LoVo (cell line): ENCODE results near the gene RPS8.
"Not testable (repeated sequence)": the region's sequence is repeated elsewhere in the genome, so short reads cannot be mapped to it uniquely, and the experiment has no call there.

Experiments
- DNase-seq: peaks from one replicate; pipeline ENCODE4 v3.0.0-alpha.2; 2016; ENCODE audit warnings: low spot score

RPS8 gene

GRCh38 chr1:44780583-44781121 is 5.3 kb downstream of the RPS8 start:
- no peak for DNase-seq

GRCh38 chr1:44783697-44784093 is 8.4 kb downstream of the RPS8 start:
- no peak for DNase-seq

GRCh38 chr1:44784094-44785028 is 9.0 kb downstream of the RPS8 start:
- no peak for DNase-seq

- no peak for DNase-seq
Measured at GRCh38 chr1:44785029-44785380, 9.7 kb downstream of the RPS8 start.

- no peak for DNase-seq
Measured at GRCh38 chr1:44785501-44786137, 10.3 kb downstream of the RPS8 start.

- peak; percentile 60 for DNase-seq
Measured at GRCh38 chr1:44786138-44786840, 10.9 kb downstream of the RPS8 start.

GRCh38 chr1:44786841-44787426 is 11.6 kb downstream of the RPS8 start:
- DNase-seq, result no peak

GRCh38 chr1:44787506-44787905 is 12.2 kb downstream of the RPS8 start:
- no peak for DNase-seq

- no peak for DNase-seq
Measured at GRCh38 chr1:44788120-44788860, 12.9 kb downstream of the RPS8 start, which contains the start of gene BEST4. Gene BEST4 (minus strand): TSS chr1:44788170. CDS start chr1:44787705, 465 bp downstream.

GRCh38 chr1:44790968-44791801 is 15.8 kb downstream of the RPS8 start:
- peak; percentile 68 for DNase-seq

GRCh38 chr1:44792736-44793502 is 17.6 kb downstream of the RPS8 start:
- DNase-seq, result no peak

- DNase-seq, result not testable (repeated sequence)
Measured at GRCh38 chr1:44797886-44798285, 22.5 kb downstream of the RPS8 start.

- no peak for DNase-seq
Measured at GRCh38 chr1:44798481-44799365, 23.4 kb downstream of the RPS8 start.

- peak; percentile 98 for DNase-seq
Measured at GRCh38 chr1:44799770-44800584, 24.6 kb downstream of the RPS8 start, which contains the start of gene PLK3. Gene PLK3 (plus strand): TSS chr1:44800377. CDS start chr1:44800464, 87 bp downstream.

GRCh38 chr1:44801491-44802305 is 26.4 kb downstream of the RPS8 start:
- no peak for DNase-seq

GRCh38 chr1:44802306-44803061 is 27.1 kb downstream of the RPS8 start:
- DNase-seq, result no peak
